Sciatic nerve (tissue), 2 donors: ENCODE data around the gene GABBR1. TPM values are rescaled to one million over a fixed set of nuclear protein-coding genes. Genes with fewer than 3 reads are reported as not detected.

Experiments used
- ATAC-seq: fragments of 200-7000 bp; cut with Tn5 transposase; one replicate; pipeline ENCODE4 v1.9.1; 2020; ENCODE audit warnings: mild to moderate bottlenecking, moderate library complexity
- DNase-seq: peaks from one replicate; pipeline ENCODE4 v3.0.0-alpha.2; 2020; ENCODE audit warnings: low spot score
- intact Hi-C: fragments of 100-400 bp; cut with DNase I; formaldehyde crosslinking; loops from one replicate; pipeline ENCODE4 v1.14.2; 2022
- total RNA-seq: library from RNA; stranded (reverse); fragmentation: NEBNext Ultra II Directional; extraction: Animal tissue kit (Norgen Biotek cat#: 25700); gene quantifications from one replicate; pipeline ENCODE4 v1.2.1, GENCODE V29; 2021
- donor health status: DM: no; HTN: no; CAD: no.
- donor health status: DM: no; HTN: no; CAD: no.

Gene GABBR1
- total RNA-seq, 1 donor from 2014 or later = 106 TPM

DNA sequence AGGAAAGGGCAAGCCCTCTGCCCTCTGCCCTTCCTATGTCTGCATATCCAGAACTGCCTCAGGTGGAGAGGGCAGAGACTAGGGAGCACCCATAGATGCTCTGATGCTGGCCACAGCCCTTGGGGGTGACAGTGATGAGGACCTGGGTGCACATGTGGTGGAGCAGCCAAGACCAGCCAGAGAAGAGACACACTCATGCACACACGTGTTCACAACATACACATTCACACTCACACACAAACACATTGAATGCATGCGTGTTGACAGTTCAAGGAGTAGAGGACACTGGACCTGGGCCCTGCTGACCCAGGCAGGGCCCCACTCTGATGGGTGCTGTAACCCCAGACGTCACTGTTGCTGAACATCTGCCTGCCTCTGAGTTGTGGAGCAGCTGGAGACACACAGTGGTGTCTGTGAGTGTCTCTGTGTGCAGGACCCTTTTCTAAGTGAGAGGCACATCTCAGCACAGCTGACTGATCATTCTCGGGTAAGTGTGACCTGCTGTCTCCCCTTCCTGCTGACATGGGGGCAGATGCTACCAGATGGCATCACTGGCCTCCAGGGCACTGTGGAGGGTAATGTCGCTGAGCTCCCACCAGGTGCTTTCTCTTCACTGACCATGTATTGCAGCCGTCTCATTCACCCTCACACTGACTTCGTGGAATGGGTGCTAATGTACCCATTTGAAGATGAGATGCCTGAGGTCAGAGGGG is 115.1 kb downstream of the GABBR1 start:
- DNase-seq = no peak
- ATAC-seq = no peak
- intact Hi-C loops = no loop called here

DNA sequence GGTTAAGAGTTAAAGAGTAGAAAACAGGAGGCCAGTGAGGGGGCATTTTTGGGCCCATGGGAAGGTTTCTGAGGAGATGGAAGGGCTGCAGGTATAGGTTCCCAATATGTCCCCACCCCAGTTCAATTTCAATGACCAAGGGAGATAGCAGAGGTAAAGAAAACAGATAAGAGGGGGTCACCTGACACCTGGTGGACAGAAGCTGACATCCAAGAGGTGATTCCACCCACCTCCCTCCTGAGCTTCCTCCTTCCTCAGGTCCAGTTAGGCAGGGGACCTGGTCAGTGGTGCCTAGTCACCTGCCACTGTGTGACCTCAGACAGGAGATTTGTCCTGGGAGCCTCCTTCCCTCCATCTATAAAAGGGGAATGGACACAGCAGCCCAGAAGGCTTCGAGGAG is 115.7 kb downstream of the GABBR1 start:
- DNase-seq = no peak
- intact Hi-C loops = no loop called here
- ATAC-seq = no peak

DNA sequence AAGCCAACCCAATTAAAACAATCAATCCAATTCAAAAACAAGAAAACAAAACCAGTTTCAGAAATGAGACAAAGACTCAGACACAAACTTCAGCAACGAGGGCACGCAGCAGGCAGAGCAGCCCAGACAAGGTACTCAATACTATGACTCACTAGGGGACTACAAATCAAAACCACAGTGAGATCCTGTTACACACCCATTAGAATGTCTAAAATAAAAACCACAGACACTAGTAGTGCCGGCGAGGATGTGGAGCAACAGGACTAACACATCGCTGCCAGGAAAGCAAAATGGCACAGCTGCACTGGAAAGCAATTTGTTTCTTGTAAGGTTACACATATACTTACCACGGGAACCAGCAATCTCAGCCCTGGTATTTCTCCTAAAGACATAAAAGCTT is 116.9 kb downstream of the GABBR1 start:
- intact Hi-C loops = no loop called here
- no peak for DNase-seq

DNA sequence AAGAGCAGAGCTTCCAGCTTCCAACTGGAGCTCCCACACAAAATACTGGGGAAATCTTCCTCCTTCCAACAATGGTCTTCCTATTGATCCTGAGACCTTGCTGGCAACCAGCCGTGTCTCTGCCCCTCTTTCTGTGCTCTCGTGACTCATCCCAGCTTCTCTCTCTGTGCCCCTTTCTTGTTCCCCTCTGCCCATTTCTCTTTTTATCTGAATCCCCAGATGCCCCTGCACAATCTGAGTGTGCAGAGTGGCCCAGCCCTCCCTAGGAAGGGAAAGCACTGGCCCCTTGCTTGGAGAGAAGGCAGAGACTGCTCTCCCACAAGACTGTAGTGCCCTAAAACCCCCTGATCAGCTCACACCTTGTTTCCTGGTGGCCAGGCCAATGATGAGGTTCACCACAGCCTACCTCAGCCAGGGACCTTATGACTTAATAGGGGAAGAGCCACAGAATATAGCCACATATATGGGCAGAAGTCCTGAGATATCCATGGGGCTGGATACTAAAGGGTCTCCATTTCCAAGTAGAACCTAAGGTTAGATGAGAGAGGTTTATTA is 122.2 kb downstream of the GABBR1 start:
- no peak for ATAC-seq
- no peak for DNase-seq
- intact Hi-C loops = no loop called here

More for the DNA sequence above, 116.9 kb downstream of the GABBR1 start:
- ATAC-seq = no peak

DNA sequence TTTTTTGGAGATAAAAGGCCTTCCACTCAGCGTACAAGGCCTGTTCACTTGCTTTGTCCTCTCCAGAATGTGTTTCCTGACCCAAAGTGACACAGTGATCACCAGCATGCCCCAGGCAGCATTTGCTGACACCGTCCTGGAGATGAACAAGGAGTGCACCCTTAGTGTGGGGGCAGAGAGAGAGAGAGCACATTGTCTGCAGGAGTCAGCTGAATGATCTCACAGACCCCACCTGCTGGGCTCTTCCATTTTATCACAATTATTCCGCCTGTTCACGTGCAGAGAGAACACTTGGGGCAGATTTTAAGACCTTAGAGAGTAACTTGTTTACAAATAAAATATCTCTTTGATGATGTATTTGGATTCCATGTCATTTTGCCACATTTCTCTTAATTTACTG is 122.8 kb downstream of the GABBR1 start:
- ATAC-seq = no peak
- intact Hi-C loops = no loop called here
- no peak for DNase-seq

Other genes starting within 250 kb of the GABBR1 start
- gene OR12D2, start 237.6 kb downstream of the GABBR1 start, total RNA-seq = not detected
- not detected for gene OR12D1, start 218.3 kb downstream of the GABBR1 start, total RNA-seq
- gene OR10C1, start 193.9 kb downstream of the GABBR1 start, total RNA-seq = not detected
- gene OR11A1, start 176.1 kb downstream of the GABBR1 start, total RNA-seq = not detected
- gene OR2H1, start 176.0 kb downstream of the GABBR1 start, total RNA-seq = not detected
- 0.36 TPM for gene MAS1L, start 145.2 kb downstream of the GABBR1 start, total RNA-seq
- gene UBD, start 73.5 kb downstream of the GABBR1 start, total RNA-seq = 4.1 TPM
- not detected for gene OR2H2, start 48.1 kb downstream of the GABBR1 start, total RNA-seq
- not detected for gene MOG, start 23.9 kb upstream of the GABBR1 start, total RNA-seq
- gene ZFP57, start 48.0 kb upstream of the GABBR1 start, total RNA-seq = not detected
- gene HLA-F, start 90.3 kb upstream of the GABBR1 start, total RNA-seq = 71.2 TPM
- gene HLA-G, start 194.6 kb upstream of the GABBR1 start, total RNA-seq = 1.2 TPM